GM21619 (cell line): ENCODE measurements around the gene ZNF341.
"Not testable (repeated sequence)": the region's sequence is repeated elsewhere in the genome, so short reads cannot be mapped to it uniquely, and the experiment has no call there.

Source experiments
- ATAC-seq: cut with Tn5 transposase; IDR thresholded peaks from one replicate; pipeline ENCODE4 v1.9.1; 2021; ENCODE audit not compliant: unreplicated experiment

The ZNF341 gene

DNA sequence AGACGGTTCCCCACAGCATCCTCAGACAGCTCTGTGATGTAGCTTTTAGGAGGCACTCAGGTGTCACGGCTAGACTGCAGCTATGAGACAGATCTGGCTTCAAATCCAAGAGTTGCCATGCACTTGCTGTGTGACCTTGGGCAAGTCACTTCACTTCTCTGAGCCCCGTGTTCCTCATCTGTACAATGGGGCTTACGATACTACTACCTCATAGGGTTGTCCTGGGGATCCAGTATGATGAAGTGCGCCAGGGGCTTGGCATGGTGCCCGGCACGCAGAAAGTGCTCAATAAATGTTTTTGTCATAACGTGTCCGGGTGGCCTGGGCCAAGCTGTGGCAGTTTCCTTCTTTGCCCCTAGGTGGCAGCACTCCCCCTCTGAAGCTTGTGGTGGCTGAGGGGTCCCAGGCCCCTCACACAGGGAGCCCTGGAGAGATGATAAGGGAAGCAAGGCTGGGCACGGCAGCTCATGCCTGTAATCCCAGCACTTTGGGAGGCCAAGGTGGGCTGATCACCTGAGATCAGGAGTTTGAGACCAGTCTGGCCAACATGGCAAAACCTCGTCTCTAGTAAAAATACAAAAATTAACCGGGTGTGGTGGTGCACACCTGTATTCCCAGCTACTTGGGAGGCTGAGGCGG, 60.3 kb downstream of the ZNF341 start:
- ATAC-seq: no peak

DNA sequence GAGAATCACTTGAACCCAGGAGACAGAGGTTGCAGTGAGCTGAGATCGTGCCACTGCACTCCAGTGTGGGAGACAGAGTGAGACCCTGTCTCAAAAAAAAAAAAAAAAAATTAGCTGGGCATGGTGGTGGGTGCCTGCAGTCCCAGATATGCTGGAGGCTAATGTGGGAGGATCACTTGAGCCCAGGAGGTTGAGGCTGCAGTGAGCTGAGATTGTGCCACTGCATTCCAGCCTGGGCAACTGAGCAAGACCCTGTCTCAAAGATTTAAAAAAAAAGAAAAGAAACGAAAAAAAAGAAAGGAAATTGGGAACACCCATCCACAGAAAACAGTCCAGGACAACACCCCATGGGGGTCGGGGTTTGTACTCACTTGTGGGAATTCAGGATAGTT, 60.8 kb downstream of the ZNF341 start:
- not testable (repeated sequence) for ATAC-seq

DNA sequence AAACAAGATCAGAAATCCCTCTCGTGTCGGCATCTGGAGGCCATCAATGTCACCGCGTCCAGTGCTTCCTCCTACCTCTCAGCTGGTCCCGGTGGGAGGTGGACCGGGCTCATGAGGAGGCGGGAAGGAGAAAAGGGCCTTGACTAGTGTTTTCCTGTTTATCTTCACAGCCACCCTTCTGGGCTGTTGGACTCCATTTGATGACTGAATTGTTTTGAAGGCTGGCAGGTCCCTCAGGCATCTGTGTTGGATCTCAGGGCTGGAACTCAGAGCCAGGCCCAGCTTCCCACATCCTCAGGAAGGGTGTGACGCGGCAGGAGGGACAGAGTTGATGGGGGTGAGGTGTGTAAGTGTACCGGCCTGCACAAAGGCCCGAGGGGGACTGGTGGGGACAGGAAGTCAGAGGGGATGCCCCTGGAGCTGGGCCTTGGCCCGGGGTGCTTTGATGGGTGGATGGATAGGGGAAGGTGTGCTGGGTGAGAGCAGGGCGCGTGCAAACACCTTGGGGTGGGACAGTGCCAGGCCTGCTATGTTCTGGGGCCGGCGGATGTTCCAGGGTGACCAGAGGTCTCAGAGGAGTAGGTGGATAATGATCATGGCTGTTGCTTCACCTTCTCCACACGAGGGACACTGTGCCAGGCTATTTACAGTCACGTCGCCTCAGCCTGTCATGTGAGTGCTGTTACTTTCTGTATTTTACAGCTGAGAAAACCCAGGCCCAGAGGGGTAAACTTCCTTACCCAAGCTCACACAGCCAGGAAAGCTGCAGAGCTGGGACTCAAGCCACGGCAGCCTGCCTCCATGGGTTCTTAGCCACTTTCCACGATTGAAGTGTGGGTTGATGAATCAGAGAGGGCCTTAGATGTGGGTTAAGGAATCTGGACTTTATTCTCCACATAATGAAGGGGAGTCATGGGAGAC, 61.5 kb downstream of the ZNF341 start:
- no peak for ATAC-seq

DNA sequence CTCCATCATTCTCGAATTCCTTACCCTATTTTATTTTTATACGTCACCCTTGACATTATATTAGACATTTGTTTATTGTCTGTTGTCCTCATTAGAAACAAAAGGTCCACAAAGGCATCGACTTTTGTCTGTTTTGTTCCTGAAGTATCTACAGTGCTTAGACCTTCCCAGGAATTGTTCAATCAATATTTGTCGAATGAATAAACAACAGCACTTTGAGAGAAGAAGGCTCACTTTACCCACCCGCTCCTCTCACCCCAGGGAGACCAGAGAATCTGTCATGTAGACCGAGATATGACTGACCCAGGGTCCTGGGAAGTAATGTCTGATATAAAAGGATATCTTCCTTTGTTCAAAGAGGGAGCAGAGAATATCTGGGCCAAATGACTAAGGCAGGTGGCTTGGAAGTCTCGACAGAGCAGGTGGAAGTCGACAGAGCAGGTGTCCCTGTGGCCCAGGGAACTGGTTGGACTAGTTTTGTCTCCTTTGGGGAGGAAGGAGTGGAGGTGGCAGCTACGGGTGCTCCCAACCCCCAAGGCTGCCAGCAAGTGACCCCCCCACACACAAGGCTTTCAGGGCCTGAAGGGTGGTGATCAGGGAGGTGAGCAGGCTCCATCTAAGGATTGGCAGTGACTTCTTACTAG, 64.6 kb downstream of the ZNF341 start:
- no peak for ATAC-seq

DNA sequence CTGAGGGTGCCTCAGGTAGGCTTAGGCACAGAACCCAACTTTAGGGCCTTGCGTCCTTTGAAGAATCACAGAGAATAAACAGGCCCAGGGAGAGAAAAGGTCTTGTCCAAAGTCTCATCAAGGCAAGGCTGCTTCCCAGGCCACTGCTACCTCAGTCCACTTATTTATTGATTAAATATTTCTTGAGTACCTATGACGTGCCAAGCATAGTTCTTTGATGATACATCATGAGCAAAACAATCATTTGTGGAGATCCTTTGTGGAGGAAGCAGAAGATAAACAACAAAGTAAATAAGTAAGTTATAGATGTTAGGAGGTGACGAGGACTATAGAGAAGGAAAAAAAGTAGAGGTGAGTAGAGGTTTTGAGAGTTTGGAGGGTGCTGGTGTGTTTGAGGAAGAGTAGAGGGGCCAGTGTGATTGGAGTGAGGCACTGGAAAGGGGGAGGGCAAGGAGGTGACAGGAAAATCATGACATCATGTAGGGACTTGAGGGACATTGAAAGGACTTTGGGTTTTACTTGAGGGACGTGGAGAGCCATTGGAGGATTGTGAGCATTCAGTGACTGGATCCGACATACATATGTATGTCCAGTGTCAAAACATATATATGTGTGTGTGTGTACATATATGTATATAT, 65.2 kb downstream of the ZNF341 start:
- no peak for ATAC-seq

DNA sequence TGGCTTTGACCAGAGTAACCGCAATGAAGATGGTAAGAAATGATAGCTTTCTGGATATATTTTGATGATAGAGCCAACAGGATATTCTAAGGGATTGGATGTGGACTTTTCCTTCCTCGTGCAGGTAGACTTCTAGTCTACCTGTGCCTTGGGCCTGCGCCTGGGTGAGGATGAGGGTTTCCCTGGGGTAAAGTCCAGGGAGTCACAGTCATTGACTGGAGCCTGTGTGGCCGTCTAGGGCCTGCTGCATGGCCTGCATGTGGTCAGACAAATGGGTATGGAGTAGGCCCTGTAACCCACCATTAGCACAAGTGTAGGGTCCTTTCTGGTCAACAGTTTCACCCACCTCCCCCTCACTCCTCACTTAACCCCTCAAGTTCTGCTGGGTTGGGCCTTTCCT, 66.6 kb downstream of the ZNF341 start:
- no peak for ATAC-seq

DNA sequence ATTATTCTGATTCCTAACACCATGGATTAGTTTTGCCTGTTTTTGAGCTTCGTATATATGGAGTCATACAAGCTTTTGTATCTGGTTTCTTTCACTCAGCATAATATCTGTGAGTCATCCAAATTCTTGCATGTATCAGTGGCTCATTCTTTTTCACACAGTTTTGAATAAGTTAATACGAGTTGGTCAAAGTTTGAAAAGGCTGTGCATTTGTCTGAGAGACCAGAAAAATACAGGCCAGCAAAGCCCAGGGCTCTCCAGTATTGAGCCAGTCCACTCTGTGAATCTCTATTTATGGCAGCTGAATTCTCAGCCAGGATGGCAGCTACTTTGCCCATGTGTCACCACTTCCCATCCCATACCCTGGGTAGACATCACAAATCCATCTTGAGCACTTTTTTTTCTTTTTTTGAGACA, 72.1 kb downstream of the ZNF341 start:
- no peak for ATAC-seq

DNA sequence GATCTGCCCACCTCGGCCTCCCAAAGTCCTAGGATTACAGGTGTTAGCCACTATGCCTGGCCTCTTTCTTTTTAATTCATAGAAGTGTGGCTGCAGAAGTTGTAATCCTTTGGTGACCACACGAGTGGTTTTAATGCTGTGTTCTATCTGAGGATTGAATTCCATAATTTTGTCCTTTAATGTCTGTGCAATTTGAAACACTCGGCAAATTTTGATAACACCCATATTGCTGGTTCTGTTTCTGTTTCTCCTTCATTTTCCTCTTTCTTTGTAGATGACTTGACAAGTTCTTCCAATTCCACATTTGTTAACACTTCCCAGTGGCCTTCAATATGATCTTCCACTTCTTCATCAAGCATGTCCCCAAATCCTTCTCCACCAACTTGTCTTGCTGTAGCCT, 76.6 kb downstream of the ZNF341 start:
- no peak for ATAC-seq

DNA sequence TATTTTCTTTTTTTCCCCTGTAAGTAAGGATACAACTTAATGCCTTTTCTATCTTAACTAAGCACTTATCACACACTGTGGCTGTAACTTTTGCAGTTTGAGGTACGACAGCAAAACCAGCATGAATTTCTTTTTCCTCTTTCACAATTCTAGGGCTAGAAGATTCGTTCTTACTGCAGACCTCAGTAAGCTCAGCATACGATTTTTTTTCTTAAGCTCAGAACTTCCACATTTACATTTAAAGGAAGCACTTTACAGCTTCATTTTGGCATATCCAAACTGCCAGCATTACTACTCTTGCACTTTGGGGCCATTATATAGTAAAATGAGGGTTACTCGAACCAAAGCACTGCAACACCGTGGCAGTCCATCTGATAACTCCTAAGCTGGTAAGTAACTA, 78.5 kb downstream of the ZNF341 start:
- no peak for ATAC-seq

DNA sequence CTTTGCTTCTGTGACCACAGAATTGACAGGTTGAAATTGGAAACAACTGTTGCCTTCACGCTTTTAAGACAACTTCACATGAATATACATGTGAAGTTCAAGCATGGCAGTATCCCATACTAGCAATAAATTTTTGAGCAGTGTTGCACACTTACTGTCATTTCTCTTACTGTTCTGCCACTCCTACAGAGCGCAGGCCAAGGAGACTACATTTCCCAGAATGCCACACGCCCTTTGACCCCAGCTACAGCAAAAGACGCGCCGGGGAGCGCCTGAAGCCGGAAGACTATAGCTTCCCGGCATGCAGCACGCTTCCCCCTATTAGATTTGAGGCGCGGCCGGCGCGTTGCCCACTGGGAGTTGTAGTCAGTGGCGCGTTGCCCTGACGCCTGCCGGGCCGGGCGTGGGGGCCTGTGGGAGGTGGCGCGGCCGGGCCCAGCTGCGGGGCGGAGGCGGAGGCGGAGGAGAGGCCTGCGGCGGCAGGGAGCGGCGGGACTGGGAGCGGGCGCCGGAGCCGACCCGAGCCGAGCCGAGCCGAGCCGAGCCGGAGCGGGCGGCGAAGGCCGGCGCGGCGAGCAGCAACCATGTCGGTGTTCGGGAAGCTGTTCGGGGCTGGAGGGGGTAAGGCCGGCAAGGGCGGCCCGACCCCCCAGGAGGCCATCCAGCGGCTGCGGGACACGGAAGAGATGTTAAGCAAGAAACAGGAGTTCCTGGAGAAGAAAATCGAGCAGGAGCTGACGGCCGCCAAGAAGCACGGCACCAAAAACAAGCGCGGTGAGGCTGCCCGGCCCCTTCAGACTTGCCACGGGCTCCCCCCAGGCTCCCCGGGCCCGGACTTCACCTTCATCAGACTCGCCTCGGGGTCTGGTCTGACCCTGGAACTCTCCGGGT, 79.3 kb downstream of the ZNF341 start, which contains the start of gene CHMP4B:
Gene CHMP4B, plus strand, starts transcription at position 464 of the 891 bp plus-strand sequence. Its CDS starts 121 bp downstream, at position 585.
- peak; percentile 93 for ATAC-seq

DNA sequence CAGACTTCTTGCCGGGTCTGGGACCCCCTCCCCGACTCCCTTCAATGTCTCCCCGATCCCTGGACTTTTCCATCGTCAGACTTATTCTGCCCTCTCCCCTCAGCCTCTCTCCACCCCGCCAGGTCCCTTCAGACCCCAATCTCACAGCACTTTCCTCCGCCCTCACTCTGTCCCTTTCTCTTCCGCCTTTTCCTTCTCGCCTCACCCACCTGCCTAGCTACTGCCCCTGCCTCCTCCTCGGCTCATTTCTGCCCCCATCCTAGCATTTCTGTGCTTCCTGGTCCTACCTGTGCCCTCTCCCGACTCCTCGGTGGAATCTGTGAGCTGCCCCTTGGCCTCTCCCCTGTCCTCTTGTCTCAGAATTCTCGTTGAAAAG, 80.0 kb downstream of the ZNF341 start:
- ATAC-seq: no peak

DNA sequence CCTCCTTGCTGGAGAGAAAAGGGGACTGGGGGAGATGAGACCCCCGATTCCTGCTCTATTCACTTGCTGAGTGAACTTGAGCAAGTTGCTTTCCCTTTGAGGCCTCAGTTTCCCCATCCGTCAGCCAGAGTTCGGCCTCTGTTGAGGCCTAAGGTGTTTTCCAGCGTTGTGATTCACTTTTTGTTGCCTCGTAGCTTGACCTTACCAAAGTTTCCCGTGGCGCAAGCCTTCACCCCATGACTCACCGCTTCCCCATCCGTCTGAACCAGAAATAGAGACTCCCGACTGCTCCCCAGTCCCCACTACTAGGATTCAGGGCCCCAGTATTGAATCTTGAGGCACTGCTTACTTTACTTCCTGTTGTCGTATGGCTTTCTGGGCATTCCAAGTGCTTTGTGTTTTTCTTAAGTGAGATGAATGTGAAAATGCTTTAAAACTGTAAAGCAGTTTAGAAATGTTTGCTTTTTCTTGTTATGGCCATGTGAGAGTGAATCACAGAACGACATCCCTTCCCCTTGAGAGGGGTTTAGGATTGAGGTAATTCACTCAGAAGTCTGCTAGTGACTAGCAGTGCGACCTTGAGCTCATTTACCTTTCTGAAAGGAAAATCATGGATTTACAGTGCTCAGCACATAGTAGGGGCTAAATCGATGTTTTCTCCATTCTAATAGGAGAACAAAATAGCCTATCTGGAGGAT, 80.5 kb downstream of the ZNF341 start:
- no peak for ATAC-seq

DNA sequence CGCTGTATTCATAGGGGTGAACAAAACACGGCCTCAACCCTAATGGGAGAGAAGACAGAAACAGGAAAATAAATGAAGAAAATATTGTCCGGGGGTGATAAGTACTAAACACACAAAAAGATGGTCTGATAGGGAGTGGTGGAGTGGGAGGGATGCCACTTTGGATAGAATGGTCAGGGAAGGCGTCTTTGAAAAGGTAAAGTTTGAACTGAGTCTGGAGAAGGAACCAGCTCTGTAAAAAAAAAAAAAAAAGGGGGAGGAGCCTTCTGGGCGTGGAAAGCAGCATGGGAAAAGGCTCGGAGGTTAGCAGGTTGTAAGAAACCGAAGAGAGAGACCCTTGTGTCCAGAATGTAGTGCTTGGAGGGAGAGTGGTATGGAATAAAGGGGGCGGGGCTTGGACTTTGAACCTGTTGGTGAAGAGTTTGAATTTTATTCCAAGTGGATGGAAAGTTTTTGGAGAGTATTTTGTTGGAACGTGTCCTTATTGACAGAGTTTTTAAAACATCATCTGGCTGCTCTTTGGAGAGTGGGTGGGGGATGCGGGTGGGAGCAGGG, 81.2 kb downstream of the ZNF341 start:
- no peak for ATAC-seq

DNA sequence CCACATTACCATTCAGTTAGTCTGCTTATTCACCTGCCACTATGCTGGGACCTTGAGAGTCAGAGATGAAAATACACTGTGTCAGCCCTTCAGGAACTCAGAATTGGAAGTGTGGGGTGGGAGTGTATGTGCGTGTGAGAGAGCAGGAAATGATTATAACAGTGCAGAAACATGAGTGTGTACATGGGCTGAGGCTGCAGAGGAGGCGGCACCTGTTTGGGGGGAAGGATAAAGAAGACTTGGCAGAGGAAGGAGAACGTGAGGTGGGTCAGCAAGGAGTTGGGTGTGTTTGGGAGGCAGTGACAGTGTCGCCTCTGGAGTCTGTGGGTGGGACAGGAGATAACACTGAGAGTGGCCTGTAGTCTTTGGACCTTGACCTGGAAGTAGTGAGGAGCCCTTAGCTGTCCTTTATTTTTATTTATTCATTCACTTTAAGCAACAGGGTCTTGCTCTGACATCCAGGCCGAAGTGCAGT, 82.5 kb downstream of the ZNF341 start:
- ATAC-seq: no peak

DNA sequence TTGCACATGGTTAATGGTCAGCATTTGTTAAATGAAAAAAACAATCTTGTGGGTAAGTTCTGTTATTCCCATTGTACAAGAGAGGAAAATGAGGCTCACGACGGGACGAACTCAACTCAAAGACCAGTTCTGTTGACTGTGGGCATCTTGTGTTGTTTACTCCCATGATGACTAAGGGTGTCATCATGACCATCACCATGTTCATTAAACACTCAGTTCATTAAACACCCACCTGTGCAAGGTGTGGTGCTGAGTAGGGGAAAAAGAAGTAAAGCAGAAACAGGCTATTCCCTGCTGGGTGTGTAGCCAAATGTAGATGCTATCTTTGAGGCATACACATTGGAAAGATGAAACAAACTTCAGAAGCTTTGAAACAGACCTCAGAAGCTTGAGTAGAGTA, 83.9 kb downstream of the ZNF341 start:
- ATAC-seq: no peak

DNA sequence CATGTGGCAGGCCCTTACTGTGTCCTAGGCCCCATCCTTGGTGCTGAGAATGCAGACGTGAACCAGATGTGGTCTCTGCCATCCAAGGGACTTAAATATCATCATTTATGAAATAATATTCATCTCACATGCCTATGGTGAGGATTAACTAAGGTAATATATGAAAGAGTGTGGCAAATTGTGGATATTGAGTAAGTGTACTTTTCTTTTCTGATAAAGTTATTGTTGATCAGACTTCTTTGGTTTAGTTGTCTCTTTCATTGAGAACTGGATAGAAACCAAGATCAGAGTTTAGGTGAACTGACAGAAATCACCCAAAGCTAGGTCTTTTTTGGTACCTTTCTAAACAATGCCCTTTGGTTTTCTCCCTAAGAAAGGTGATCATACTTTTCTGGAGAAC, 84.4 kb downstream of the ZNF341 start:
- no peak for ATAC-seq

DNA sequence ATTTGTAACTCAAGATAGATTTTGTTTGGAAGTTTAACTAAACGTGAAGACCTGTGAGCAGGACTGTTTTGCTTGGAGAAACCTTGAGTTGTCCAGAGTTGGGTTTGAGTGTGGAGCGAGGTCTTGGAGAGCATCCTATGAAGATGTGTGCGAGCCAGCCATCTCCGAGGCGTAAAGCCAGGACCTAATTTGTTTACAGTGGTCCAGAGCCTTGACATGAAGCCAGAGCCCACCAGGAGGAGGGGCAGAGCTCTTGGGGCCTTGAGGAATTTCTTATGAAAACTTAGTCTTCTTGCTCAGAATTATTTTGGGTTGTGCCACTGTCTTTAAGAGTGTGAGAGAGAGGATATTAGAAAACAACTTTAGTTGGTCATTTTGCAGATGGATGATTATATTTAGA, 85.6 kb downstream of the ZNF341 start:
- no peak for ATAC-seq

DNA sequence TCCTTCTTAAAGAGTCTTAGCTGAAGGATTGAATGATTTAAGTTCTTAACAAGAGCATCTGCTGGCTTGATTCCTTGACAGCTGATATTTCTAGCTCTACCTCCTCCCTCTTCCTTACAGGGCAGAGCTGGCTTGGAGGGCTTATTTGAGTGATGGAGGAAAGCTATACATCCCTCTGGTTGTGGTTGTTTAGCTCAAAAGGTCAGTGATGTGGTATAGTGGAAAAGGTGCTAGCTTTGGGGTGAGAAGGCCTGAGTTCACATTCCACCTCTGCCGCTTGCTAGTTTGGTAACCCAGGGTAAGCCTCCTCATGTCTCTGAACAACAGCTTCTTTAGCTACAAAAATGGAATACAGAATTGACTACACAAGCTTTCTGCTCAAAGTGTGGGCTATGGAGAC, 87.7 kb downstream of the ZNF341 start:
- no peak for ATAC-seq

DNA sequence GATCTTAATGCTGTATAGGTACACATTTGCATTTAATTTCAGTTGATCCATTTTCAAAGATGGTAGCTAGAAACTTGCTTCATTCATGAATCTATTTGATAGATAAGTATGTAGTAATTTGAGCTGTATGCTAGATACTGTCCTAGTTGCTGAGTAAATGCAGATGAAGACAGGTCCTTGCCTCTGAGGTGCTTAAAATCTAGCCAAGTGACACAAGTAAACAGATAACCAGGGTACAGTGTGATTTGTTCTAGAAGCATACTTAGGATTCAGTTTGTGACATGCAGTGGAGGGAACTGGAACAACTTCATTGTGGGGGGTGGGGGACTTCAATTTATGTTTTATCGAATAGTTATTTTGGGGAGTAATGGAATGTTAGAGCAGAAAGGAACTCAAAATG, 88.6 kb downstream of the ZNF341 start:
- no peak for ATAC-seq
